GM20431 (cell line): Measurements from ENCODE around the gene TIMM29.

Experiments
- in situ Hi-C: fragments of 300-500 bp; cut with MseI, MboI; formaldehyde crosslinking; loops from one replicate; pipeline ENCODE4 v1.15.0; 2020; ENCODE audit warnings: low sequenced_read_pairs; ENCODE audit not compliant: unreplicated experiment

TIMM29 gene

GRCh38 chr19:10976131-10976892 is 47.7 kb downstream of the TIMM29 start:
- in situ Hi-C loops: no loop called here

- in situ Hi-C loops: no loop called here
Measured at GRCh38 chr19:10977742-10978092, 49.1 kb downstream of the TIMM29 start.
